ENCODE measurements around the gene MYL7. TPM values are rescaled to one million over a fixed set of nuclear protein-coding genes. Genes with fewer than 3 reads are reported as not detected.

Gene MYL7
- total and polyA plus RNA-seq, 9 of the 15 experiments (the other 6 are each of a cell fraction or from before 2014, with no cell fraction given) = not detected

DNA sequence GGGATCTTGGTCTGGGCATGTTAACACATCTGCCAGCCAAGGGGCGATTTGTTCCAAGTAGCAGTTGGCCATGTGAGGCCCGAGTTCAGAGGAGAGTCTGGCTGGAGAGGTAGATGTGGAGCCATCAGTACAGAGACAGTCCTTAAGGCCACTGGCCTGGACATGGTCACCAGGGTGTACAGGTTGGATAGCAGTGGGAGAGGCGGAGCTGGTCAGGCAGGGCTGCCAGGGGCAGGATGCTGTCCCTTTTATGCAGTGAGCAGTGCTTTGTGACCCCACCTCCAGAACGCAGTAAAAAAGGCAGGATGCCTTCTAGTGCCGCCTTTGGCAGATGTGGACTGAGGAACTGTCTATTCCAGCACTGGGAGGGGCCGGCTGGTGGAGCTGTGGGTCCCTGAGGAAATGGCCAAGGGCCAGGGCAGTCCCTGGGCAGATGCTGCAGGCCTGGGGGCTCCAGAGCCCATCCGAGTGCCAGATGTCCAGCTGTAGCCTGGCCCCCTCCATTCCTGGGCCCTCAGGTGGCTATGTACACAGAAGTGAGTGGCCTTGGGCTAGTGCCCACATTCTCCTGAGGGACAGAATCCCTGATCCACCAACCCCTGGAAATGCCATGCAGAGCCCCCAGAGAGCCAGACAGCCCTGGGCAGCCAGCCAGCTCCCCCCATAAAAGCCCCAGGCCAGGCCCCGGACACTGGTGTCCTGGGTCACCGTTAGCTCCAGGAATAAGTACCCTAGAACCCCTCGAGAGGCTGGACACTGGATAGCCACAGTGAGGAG lies 17.2 kb upstream of the MYL7 start:
- POLR2A ChIA-PET = interaction anchor here (0.6 to 1.1 kb wide), 2 partner anchors 14 to 101 kb away, joined by 3 read pairs; no protein-coding TSS in a partner anchor
- Histone ChIP-seq H3K36me3 (ENCODE audit: control insufficient read depth, insufficient read depth, low read length) (no peaks in the 10 kb centered on the region), H3K9me3 (replicated peaks; ENCODE audit: control insufficient read depth, insufficient read depth, low read depth, low read length) (no peaks in the 10 kb centered on the region), H3K4me2 (ENCODE audit: insufficient read depth, low read length) (no peak overlapping the region), H3K27me3 (ENCODE audit: control insufficient read depth in 2 of 2, insufficient read depth in 2 of 2, low read length in 2 of 2) (0 out of 5 replicates have a peak, but pooled peaks cover 0 to 5% of the 10 kb centered on the region in 2 experiments), H3K9ac (ENCODE audit: insufficient read depth in 1 of 2, low read depth in 2 of 2, low read length in 2 of 2) (no peak overlapping the region), H2AFZ (ENCODE audit: low read depth, low read length) (no peak overlapping the region), H3K4me1 (replicated peaks in 1 of 2; ENCODE audit: control insufficient read depth in 2 of 2, insufficient read depth in 2 of 2, low read length in 2 of 2) (peaks cover 0 to 19% of the 10 kb centered on the region in 2 experiments; a peak in 3 of 5 replicates), H4K20me1 (replicated peaks; ENCODE audit: control insufficient read depth, insufficient read depth, low read length) (no peaks in the 10 kb centered on the region; the same call in 1 of the 2 replicates), H3K79me2 (ENCODE audit: control insufficient read depth, insufficient read depth, low read length) (no peaks in the 10 kb centered on the region), H3K4me3 (no peak overlapping the region), H3K9me1 (ENCODE audit: control insufficient read depth, insufficient read depth, low read length) (no peaks in the 10 kb centered on the region), H3K27ac (ENCODE audit: extremely low read depth, low read depth, low read length) (no peak overlapping the region)
- no TSS peak for BruUV-seq (replicated peaks)
- CTCF ChIA-PET (ENCODE audit: low intra/inter-chr PET ratio) = interaction anchor here (0.6 kb wide), 1 partner anchor 273 kb away, joined by 3 read pairs; no protein-coding TSS in a partner anchor
- DNase-seq (ENCODE audit: extremely low read depth in 1 of 4, low spot score in 3 of 4) = no peak
- 0 out of 4 replicates have a peak, but pooled peaks of 1 of the 2 experiments have one; percentile 6 for TF ChIP-seq NRF1 (conservative IDR thresholded peaks at IDR 0.05 in 1 of 2, IDR thresholded peaks at IDR 0.05 in 1 of 2)
- no peak for TF ChIP-seq ETV6 (IDR thresholded peaks at IDR 0.05; ENCODE audit: borderline replicate concordance in 1 of 2, low read depth in 2 of 2, low read length in 1 of 2)
- TF ChIP-seq ETV6 (CRISPR knock-in tag; IDR thresholded peaks at IDR 0.05; ENCODE audit: borderline replicate concordance) = no peak
- FAIRE-seq = no peak
- intact Hi-C loops (cut with micrococcal nuclease) (no loop called here), in situ Hi-C loops (cut with MboI) (no loop called here)
- WGBS (ENCODE audit: insufficient coverage, low coverage, missing lambda C conversion rate) = 28% methylated on average over 10 of the region's 10 CpGs
- ATAC-seq = peak; percentile 33
